Panc1 (cell line): ENCODE measurements around the gene SLIT1. TPM values are rescaled to one million over a fixed set of nuclear protein-coding genes. Genes with fewer than 3 reads are reported as not detected.

Experiments
- ATAC-seq: fragments of 200-7000 bp; cut with Tn5 transposase; 2 replicates; pipeline ENCODE4 v1.9.1; 2020; ENCODE audit warnings: mild to moderate bottlenecking, moderate library complexity
- BruUV-seq: library from RNA; stranded (reverse); fragments of 400-500 nt; replicated peaks from 2 replicates; lab custom pipeline; 2021; lab: Mats Ljungman, UMichigan
- CTCF ChIA-PET: fragments of 300-600 bp; sonication (Branson Sonifier 250); formaldehyde crosslinking; loops from one replicate; lab custom pipeline; 2022; ENCODE audit warnings: antibody characterized with exemption; lab: Charles Lee
- POLR2A ChIA-PET: fragments of 300-600 bp; sonication (Branson Sonifier 250); formaldehyde crosslinking; loops from one replicate; lab custom pipeline; 2022; ENCODE audit warnings: antibody characterized with exemption; lab: Charles Lee
- DNase-seq: peaks from one replicate; pipeline ENCODE4 v3.0.0-alpha.2; 2010; ENCODE audit warnings: low read depth, low spot score
- H3K27ac ChIP-seq: 2 replicates; pipeline ENCODE4 v1.5.1; 2011; ENCODE audit warnings: mild to moderate bottlenecking, low read length, inconsistent platforms
- H3K27me3 ChIP-seq: fragments of 200-500 bp; sonication (Bioruptor generic); 2 replicates; pipeline ENCODE4 v1.6.0; 2014; ENCODE audit warnings: low read length, inconsistent platforms; ENCODE audit not compliant: control insufficient read depth, insufficient read depth
- H3K36me3 ChIP-seq: fragments of 200-500 bp; sonication (Bioruptor generic); 2 replicates; pipeline ENCODE4 v1.5.1; 2014; ENCODE audit warnings: inconsistent platforms, mild to moderate bottlenecking, low read length, moderate library complexity; ENCODE audit not compliant: control insufficient read depth, insufficient read depth
- H3K4me1 ChIP-seq: 2 replicates; pipeline ENCODE4 v1.5.1; 2011; ENCODE audit warnings: inconsistent platforms, mild to moderate bottlenecking, low read length, moderate library complexity; ENCODE audit not compliant: control insufficient read depth, insufficient read depth
- H3K4me3 ChIP-seq, 2 experiments: 2 replicates each; pipeline ENCODE4 v1.5.1; 2011 to 2012; ENCODE audit warnings: low read depth in 2 of 2, low read length in 2 of 2, mild to moderate bottlenecking in 2 of 2, inconsistent platforms in 1 of 2, moderate library complexity in 1 of 2
- H3K9me3 ChIP-seq: fragments of 200-500 bp; sonication (Bioruptor generic); 2 replicates; pipeline ENCODE4 v1.5.1; 2014; ENCODE audit warnings: low read depth, mild to moderate bottlenecking, inconsistent platforms, low read length, moderate library complexity; ENCODE audit not compliant: control insufficient read depth, insufficient read depth
- CTCF ChIP-seq: fragments of 450-650 bp; IDR thresholded peaks from 2 replicates; pipeline ENCODE4 v1.5.1; 2017; ENCODE audit warnings: mild to moderate bottlenecking
- POLR2AphosphoS5 ChIP-seq: IDR thresholded peaks from 2 replicates; pipeline ENCODE4 v1.6.1; 2012; ENCODE audit warnings: mild to moderate bottlenecking, low read depth, low read length, moderate library complexity
- REST ChIP-seq, 2 experiments: IDR thresholded peaks; 2 replicates each; pipeline ENCODE4 v1.6.1; 2011 to 2012; ENCODE audit warnings: low read depth in 2 of 2, control low read depth in 1 of 2, low read length in 1 of 2, mild to moderate bottlenecking in 1 of 2, moderate library complexity in 1 of 2; ENCODE audit not compliant: insufficient read depth in 1 of 2
- SIN3A ChIP-seq: IDR thresholded peaks from 2 replicates; pipeline ENCODE4 v1.6.1; 2012; ENCODE audit warnings: low read depth, mild to moderate bottlenecking, low read length, moderate library complexity, borderline replicate concordance; ENCODE audit not compliant: insufficient read depth
- TCF7L2 ChIP-seq: IDR thresholded peaks from 2 replicates; pipeline ENCODE4 v1.6.1; 2011; ENCODE audit warnings: mild to moderate bottlenecking, low read depth, low read length, inconsistent platforms
- in situ Hi-C: cut with HindIII; loops from 2 replicates; pipeline ENCODE4 v1.10.0; 2016; ENCODE audit warnings: low sequenced_read_pairs, low pct_unique_long_range_greater_than_20kb
- intact Hi-C: fragments of 100-400 bp; cut with micrococcal nuclease; formaldehyde crosslinking; loops from one replicate; pipeline ENCODE4 v1.10.0; 2022; ENCODE audit not compliant: unreplicated experiment
- total RNA-seq: library from RNA; stranded (reverse); gene quantifications from one replicate; pipeline ENCODE4 v1.2.1, GENCODE V29; 2021; ENCODE audit not compliant: unreplicated experiment

SLIT1 gene
- total RNA-seq, 1 experiment from 2014 or later = 2.6 TPM

GRCh38 chr10:97234400-97234799 lies 48.6 kb upstream of the SLIT1 start:
- H3K4me1 ChIP-seq = peaks cover 8% of the 10 kb centered on the region; the same call in 1 of the 2 replicates
- CTCF ChIA-PET = interaction anchor here (0.7 to 1.2 kb wide), 3 partner anchors 108 to 161 kb away, joined by 3 to 9 read pairs (median 3); no protein-coding TSS in a partner anchor
- intact Hi-C loops (no loop called here), in situ Hi-C loops (no loop called here)
- ATAC-seq (0 out of 2 replicates have a peak, but pooled peaks have one; percentile 50), DNase-seq (no peak)
- POLR2A ChIA-PET = no interaction called here
- no peak overlapping the region for H3K27ac ChIP-seq
- H3K9me3 ChIP-seq = no peaks in the 10 kb centered on the region
- no TSS peak for BruUV-seq
- H3K36me3 ChIP-seq = peaks cover 6% of the 10 kb centered on the region; the same call in 1 of the 2 replicates
- no peak overlapping the region for H3K4me3 ChIP-seq
- no peak for TF ChIP-seq POLR2AphosphoS5
- no peak for TF ChIP-seq SIN3A
- peak; percentile 76; the same call in 1 of the 2 replicates for TF ChIP-seq CTCF
- no peaks in the 10 kb centered on the region for H3K27me3 ChIP-seq

- Histone ChIP-seq H3K27me3 (no peaks in the 10 kb centered on the region), H3K27ac (no peak overlapping the region), H3K36me3 (peaks cover 21% of the 10 kb centered on the region), H3K4me1 (peaks cover 8% of the 10 kb centered on the region; the same call in 1 of the 2 replicates), H3K4me3 (no peak overlapping the region), H3K9me3 (no peaks in the 10 kb centered on the region)
- intact Hi-C loops = no loop called here
- DNase-seq = no peak
- no peak for TF ChIP-seq SIN3A
- TF ChIP-seq REST (IDR thresholded peaks at IDR 0.05; ENCODE audit: insufficient read depth in 1 of 2, low read depth in 2 of 2, low read length in 1 of 2) = no peak
- TF ChIP-seq POLR2AphosphoS5 = no peak
- no peak for TF ChIP-seq TCF7L2
- TF ChIP-seq CTCF = no peak
- in situ Hi-C loops = no loop called here
- ChIA-PET CTCF (no interaction called here), POLR2A (no interaction called here)
- ATAC-seq = peak; percentile 34
- no TSS peak for BruUV-seq
Measured at GRCh38 chr10:97230146-97230545, 44.4 kb upstream of the SLIT1 start.
